T-helper 2 cell treated with Interferon-gamma antibody and Interleukin-4, amounts not matched to agents 100 ng/mL and 5 ng/mL, for 36 hours (primary cell): ENCODE data around the gene ANKRD34A. TPM values are rescaled to one million over a fixed set of nuclear protein-coding genes. Genes with fewer than 3 reads are reported as not detected.

ENCODE experiments used
- intact Hi-C: fragments of 100-400 bp; cut with micrococcal nuclease; formaldehyde crosslinking; loops from one replicate; pipeline ENCODE4 v1.15.1; 2023
- total RNA-seq: library from RNA; stranded (reverse); gene quantifications from 2 replicates; pipeline ENCODE4 v1.2.3, GENCODE V29; 2022

Gene ANKRD34A
- total RNA-seq, 1 donor from 2014 or later, result 1.3 TPM

DNA sequence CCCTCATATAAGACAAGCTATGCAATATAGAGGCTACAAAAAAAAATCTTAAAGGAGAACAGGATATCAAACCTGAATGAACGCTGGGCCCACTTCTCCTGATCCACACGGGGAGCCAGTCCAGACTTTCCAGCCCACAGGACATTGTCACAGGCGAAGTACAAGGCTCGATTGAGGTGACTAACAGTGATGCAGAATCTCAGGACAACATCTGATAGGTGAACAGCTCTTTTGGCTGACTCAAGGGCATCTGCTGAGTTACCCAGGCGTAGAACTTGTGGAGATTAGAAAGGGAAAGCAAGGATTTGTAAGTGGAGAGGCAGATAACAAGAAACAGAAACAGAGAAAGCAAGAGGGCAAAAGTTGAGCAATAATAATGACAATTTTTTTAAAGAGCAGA is 47.6 kb downstream of the ANKRD34A start:
- intact Hi-C loops, result no loop called here

DNA sequence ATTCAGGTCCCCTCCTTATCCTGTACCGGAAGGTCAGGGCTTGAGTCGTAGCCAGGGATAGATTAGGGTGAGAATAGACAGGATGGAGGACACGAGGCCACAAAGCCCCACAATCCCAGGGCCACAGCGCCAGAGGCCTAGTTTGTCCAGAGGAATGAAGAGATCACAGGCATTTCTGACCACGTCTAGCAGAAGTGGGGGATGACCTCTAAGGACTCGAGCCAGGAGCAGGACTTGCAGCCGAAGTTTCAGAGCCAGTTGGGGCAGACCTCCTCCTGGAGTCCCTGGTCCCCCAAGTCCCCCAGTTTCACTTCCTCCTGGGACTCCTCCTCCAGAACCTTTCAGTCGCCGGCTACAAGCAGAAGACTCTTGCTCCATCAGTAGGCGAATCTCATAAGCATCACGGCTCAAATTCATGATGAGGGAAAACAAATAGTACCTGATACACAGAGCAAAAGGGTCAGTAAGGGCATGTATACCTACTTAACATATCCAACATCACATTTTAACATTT is 52.2 kb downstream of the ANKRD34A start:
- intact Hi-C loops, result no loop called here

Other genes with a start within 250 kb of the ANKRD34A start
- 0.25 TPM in 1 of 2 replicates, not detected in the other for gene CD160, start 245.1 kb downstream of the ANKRD34A start, total RNA-seq
- 14.8 and 16.4 TPM in 2 replicates for gene RNF115, start 140.5 kb downstream of the ANKRD34A start, total RNA-seq
- gene POLR3C, start 140.4 kb downstream of the ANKRD34A start, total RNA-seq, result 33.0 and 35.2 TPM in 2 replicates
- gene NUDT17, start 118.9 kb downstream of the ANKRD34A start, total RNA-seq, result 2.8 and 4.0 TPM in 2 replicates
- gene PIAS3, start 105.5 kb downstream of the ANKRD34A start, total RNA-seq, result 20.5 and 21.3 TPM in 2 replicates
- 0.48 and 0.66 TPM in 2 replicates for gene ANKRD35, start 78.7 kb downstream of the ANKRD34A start, total RNA-seq
- gene ITGA10, start 54.5 kb downstream of the ANKRD34A start, total RNA-seq, result 1.1 and 1.5 TPM in 2 replicates
- 29.8 and 31.3 TPM in 2 replicates for gene PEX11B, start 45.9 kb downstream of the ANKRD34A start, total RNA-seq
- 199 and 205 TPM in 2 replicates for gene RBM8A, start 37.1 kb downstream of the ANKRD34A start, total RNA-seq
- 39.3 and 41.5 TPM in 2 replicates for gene LIX1L, start 6.6 kb downstream of the ANKRD34A start, total RNA-seq
- 20.8 and 21.8 TPM in 2 replicates for gene POLR3GL, start 115 bp upstream of the ANKRD34A start, total RNA-seq
- 226 and 231 TPM in 2 replicates for gene TXNIP, start 32.0 kb upstream of the ANKRD34A start, total RNA-seq
- gene HJV, start 57.2 kb upstream of the ANKRD34A start, total RNA-seq, result not detected in 2 replicates
- 4.2 and 4.5 TPM in 2 replicates for gene NBPF10, start 180.2 kb upstream of the ANKRD34A start, total RNA-seq